Measurements from ENCODE around the gene RIPOR2. TPM values are rescaled to one million over a fixed set of nuclear protein-coding genes. Genes with fewer than 3 reads are reported as not detected.

Gene RIPOR2
- total and polyA plus RNA-seq, 2 of the 13 experiments (the other 11 are each of a cell fraction or from before 2014, with no cell fraction given): 0.02 to 0.05 TPM

DNA sequence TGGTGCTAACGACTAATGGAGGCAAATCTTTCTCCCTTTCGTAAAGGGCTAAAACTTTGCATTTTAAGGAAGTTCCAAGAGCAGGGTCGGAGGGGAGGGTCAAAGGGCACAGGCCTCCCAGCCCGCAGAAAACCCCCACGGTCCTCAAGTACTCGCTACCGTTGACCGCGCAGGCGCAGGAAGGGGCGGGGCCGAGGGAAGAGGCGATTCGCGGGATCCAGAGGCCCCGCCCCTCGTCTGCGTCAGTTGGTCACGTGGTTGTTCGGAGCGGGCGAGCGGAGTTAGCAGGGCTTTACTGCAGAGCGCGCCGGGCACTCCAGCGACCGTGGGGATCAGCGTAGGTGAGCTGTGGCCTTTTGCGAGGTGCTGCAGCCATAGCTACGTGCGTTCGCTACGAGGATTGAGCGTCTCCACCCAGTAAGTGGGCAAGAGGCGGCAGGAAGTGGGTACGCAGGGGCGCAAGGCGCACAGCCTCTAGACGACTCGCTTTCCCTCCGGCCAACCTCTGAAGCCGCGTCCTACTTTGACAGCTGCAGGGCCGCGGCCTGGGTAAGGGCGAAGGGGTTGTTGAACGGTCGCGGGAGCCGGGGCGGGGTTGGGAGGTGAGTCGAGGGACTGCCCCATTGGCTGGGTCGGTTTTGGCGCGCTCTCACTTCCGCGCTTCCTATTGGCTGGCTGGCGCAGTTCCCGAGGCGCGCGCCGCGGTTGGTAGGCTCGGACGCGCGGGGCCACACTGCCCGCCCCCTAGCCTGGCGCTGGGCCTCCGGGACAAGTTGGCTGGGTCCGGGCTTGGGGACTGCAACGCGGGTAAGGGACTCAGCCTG lies 160.9 kb downstream of the RIPOR2 start, which contains the start of gene GMNN (continued):
- TF ChIP-seq ZNF530 (CRISPR knock-in tag; IDR thresholded peaks at IDR 0.05; ENCODE audit: low read depth): no peak
- TF ChIP-seq HNRNPH1 (optimal IDR thresholded peaks at IDR 0.05; ENCODE audit: low read depth, low read length): no peak
- TF ChIP-seq, protein P1, sequence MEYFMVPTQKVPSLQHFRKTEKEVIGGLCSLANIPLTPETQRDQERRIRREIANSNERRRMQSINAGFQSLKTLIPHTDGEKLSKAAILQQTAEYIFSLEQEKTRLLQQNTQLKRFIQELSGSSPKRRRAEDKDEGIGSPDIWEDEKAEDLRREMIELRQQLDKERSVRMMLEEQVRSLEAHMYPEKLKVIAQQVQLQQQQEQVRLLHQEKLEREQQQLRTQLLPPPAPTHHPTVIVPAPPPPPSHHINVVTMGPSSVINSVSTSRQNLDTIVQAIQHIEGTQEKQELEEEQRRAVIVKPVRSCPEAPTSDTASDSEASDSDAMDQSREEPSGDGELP (IDR thresholded peaks at IDR 0.05; ENCODE audit: borderline replicate concordance, low read depth): no peak; the same call in none of the 2 replicates
- no peak for TF ChIP-seq MBD4 (IDR thresholded peaks at IDR 0.05; ENCODE audit: borderline replicate concordance, low read length)
- no peak for TF ChIP-seq NFIC (IDR thresholded peaks at IDR 0.05; ENCODE audit: low read length)
- TF ChIP-seq, protein P2, sequence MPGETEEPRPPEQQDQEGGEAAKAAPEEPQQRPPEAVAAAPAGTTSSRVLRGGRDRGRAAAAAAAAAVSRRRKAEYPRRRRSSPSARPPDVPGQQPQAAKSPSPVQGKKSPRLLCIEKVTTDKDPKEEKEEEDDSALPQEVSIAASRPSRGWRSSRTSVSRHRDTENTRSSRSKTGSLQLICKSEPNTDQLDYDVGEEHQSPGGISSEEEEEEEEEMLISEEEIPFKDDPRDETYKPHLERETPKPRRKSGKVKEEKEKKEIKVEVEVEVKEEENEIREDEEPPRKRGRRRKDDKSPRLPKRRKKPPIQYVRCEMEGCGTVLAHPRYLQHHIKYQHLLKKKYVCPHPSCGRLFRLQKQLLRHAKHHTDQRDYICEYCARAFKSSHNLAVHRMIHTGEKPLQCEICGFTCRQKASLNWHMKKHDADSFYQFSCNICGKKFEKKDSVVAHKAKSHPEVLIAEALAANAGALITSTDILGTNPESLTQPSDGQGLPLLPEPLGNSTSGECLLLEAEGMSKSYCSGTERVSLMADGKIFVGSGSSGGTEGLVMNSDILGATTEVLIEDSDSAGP (CRISPR knock-in tag; IDR thresholded peaks at IDR 0.05; ENCODE audit: borderline replicate concordance): peak; percentile 97
- TF ChIP-seq POGZ (CRISPR knock-in tag; IDR thresholded peaks at IDR 0.05): peak; percentile 98
- peak; percentile 71; the same call in 1 of the 2 replicates for TF ChIP-seq MTA1 (CRISPR knock-in tag; IDR thresholded peaks at IDR 0.05; ENCODE audit: borderline replicate concordance)
- TF ChIP-seq, protein P3, sequence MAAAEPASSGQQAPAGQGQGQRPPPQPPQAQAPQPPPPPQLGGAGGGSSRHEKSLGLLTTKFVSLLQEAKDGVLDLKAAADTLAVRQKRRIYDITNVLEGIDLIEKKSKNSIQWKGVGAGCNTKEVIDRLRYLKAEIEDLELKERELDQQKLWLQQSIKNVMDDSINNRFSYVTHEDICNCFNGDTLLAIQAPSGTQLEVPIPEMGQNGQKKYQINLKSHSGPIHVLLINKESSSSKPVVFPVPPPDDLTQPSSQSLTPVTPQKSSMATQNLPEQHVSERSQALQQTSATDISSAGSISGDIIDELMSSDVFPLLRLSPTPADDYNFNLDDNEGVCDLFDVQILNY (CRISPR knock-in tag; conservative IDR thresholded peaks at IDR 0.05): peak; percentile 99
- TF ChIP-seq ZNF296 (CRISPR knock-in tag; conservative IDR thresholded peaks at IDR 0.05): no peak
- TF ChIP-seq ZNF451 (CRISPR knock-in tag; IDR thresholded peaks at IDR 0.05): 0 out of 2 replicates have a peak, but pooled peaks have one; percentile 54
- peak; percentile 52; the same call in 1 of the 2 replicates for TF ChIP-seq NFE2 (CRISPR knock-in tag; IDR thresholded peaks at IDR 0.05)
- TF ChIP-seq ZBTB21 (CRISPR knock-in tag; IDR thresholded peaks at IDR 0.05): no peak
- TF ChIP-seq, protein P4, sequence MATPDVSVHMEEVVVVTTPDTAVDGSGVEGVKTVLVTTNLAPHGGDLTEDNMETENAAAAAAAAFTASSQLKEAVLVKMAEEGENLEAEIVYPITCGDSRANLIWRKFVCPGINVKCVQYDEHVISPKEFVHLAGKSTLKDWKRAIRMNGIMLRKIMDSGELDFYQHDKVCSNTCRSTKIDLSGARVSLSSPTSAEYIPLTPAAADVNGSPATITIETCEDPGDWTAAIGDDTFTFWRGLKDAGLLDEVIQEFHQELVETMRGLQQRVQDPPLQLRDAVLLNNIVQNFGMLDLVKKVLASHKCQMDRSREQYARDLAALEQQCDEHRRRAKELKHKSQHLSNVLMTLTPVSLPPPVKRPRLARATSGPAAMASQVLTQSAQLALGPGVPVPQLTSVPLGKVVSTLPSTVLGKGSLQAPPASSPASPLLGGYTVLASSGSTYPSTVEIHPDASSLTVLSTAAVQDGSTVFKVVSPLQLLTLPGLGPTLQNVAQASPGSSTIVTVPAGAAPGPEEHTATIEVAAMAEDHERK (CRISPR knock-in tag; IDR thresholded peaks at IDR 0.05; ENCODE audit: low read depth): peak; percentile 11; the same call in 1 of the 2 replicates
- TF ChIP-seq, protein P5, sequence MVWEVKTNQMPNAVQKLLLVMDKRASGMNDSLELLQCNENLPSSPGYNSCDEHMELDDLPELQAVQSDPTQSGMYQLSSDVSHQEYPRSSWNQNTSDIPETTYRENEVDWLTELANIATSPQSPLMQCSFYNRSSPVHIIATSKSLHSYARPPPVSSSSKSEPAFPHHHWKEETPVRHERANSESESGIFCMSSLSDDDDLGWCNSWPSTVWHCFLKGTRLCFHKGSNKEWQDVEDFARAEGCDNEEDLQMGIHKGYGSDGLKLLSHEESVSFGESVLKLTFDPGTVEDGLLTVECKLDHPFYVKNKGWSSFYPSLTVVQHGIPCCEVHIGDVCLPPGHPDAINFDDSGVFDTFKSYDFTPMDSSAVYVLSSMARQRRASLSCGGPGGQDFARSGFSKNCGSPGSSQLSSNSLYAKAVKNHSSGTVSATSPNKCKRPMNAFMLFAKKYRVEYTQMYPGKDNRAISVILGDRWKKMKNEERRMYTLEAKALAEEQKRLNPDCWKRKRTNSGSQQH (CRISPR knock-in tag; IDR thresholded peaks at IDR 0.05; ENCODE audit: low read depth): peak; percentile 77; the same call in 1 of the 2 replicates
- TF ChIP-seq, protein P6, sequence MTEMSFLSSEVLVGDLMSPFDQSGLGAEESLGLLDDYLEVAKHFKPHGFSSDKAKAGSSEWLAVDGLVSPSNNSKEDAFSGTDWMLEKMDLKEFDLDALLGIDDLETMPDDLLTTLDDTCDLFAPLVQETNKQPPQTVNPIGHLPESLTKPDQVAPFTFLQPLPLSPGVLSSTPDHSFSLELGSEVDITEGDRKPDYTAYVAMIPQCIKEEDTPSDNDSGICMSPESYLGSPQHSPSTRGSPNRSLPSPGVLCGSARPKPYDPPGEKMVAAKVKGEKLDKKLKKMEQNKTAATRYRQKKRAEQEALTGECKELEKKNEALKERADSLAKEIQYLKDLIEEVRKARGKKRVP (CRISPR knock-in tag; IDR thresholded peaks at IDR 0.05): peak in 1 of 2 experiments; percentile 80; a peak in 2 of 4 replicates
- no peak for TF ChIP-seq PLRG1 (conservative IDR thresholded peaks at IDR 0.05)
- peak; percentile 41 for TF ChIP-seq SNAI1 (CRISPR knock-in tag; IDR thresholded peaks at IDR 0.05; ENCODE audit: borderline replicate concordance)
